Hepatocyte (in vitro differentiated cells): ENCODE measurements around the gene SGMS1. TPM values are rescaled to one million over a fixed set of nuclear protein-coding genes. Genes with fewer than 3 reads are reported as not detected.

Source experiments
- DNase-seq: peaks from one replicate; pipeline ENCODE4 v3.0.0-alpha.2; 2016; ENCODE audit warnings: low spot score
- H2AFZ ChIP-seq: fragments of 200-600 bp; sonication (generic); 2 replicates; pipeline ENCODE4 v1.6.0; 2016; ENCODE audit warnings: antibody characterized with exemption, mild to moderate bottlenecking
- H3K27ac ChIP-seq: fragments of 200-600 bp; sonication (generic); 2 replicates; pipeline ENCODE4 v1.5.1; 2016; ENCODE audit warnings: mild to moderate bottlenecking
- H3K27me3 ChIP-seq: fragments of 200-600 bp; sonication (generic); 2 replicates; pipeline ENCODE4 v1.6.1; 2016
- H3K36me3 ChIP-seq: fragments of 200-600 bp; sonication (generic); replicated peaks from 2 replicates; pipeline ENCODE4 v1.5.1; 2016; ENCODE audit warnings: low read depth; ENCODE audit not compliant: insufficient read depth
- H3K4me1 ChIP-seq: fragments of 200-600 bp; sonication (generic); 2 replicates; pipeline ENCODE4 v1.5.1; 2016; ENCODE audit warnings: mild to moderate bottlenecking, moderate library complexity; ENCODE audit not compliant: insufficient read depth
- H3K4me2 ChIP-seq: fragments of 200-600 bp; sonication (generic); 2 replicates; pipeline ENCODE4 v1.6.0; 2016
- H3K4me3 ChIP-seq: fragments of 200-600 bp; sonication (generic); 2 replicates; pipeline ENCODE4 v1.5.1; 2016; ENCODE audit warnings: mild to moderate bottlenecking
- H3K79me2 ChIP-seq: fragments of 200-600 bp; sonication (generic); 2 replicates; pipeline ENCODE4 v1.6.0; 2017; ENCODE audit warnings: mild to moderate bottlenecking
- H3K9me2 ChIP-seq: fragments of 200-600 bp; sonication (generic); replicated peaks from 2 replicates; pipeline ENCODE4 v1.6.0; 2017; ENCODE audit warnings: mild to moderate bottlenecking; ENCODE audit not compliant: insufficient read depth
- H3K9me3 ChIP-seq: fragments of 200-600 bp; sonication (generic); 2 replicates; pipeline ENCODE4 v1.5.1; 2016; ENCODE audit warnings: low read depth, mild to moderate bottlenecking
- H4K20me1 ChIP-seq: fragments of 200-600 bp; sonication (generic); 2 replicates; pipeline ENCODE4 v1.6.0; 2016; ENCODE audit warnings: mild to moderate bottlenecking; ENCODE audit not compliant: insufficient read depth, poor library complexity, severe bottlenecking
- EZH2 ChIP-seq: fragments of 200-600 bp; sonication (generic); IDR thresholded peaks from 2 replicates; pipeline ENCODE4 v1.6.1; 2016; ENCODE audit warnings: antibody characterized with exemption, mild to moderate bottlenecking, borderline replicate concordance
- EZH2phosphoT487 ChIP-seq: fragments of 200-600 bp; sonication (generic); IDR thresholded peaks from one replicate; pipeline ENCODE4 v1.6.1; 2018; ENCODE audit warnings: antibody characterized with exemption, mild to moderate bottlenecking, low read depth, moderate library complexity; ENCODE audit not compliant: unreplicated experiment, severe bottlenecking
- WGBS: methylation state at CpG from one replicate; pipeline ENCODE4 v1.1.6; 2016; ENCODE audit warnings: low lambda C conversion rate; ENCODE audit errors: missing lambda C conversion rate; 5-methylcytosine and 5-hydroxymethylcytosine counted together
- polyA plus RNA-seq: library from polyadenylated mRNA; unstranded; fragments of >200 nt; fragmentation: Nextera tagmentation; extraction: Ambion mirVana; gene quantifications from 2 replicates; pipeline ENCODE4 v1.2.1, GENCODE V29; 2016
- total RNA-seq: library from RNA; depleted of rRNA; stranded (reverse); fragments of >200 nt; gene quantifications from 2 replicates; pipeline ENCODE4 v1.2.3, GENCODE V29; 2014
- TF ChIP-seq, protein P1 (sequence below): fragments of 200-600 bp; sonication (generic); IDR thresholded peaks from 2 replicates; pipeline ENCODE4 v1.5.1; 2016; ENCODE audit warnings: antibody characterized with exemption, mild to moderate bottlenecking; ENCODE audit not compliant: poor library complexity

SGMS1 gene
- total and polyA plus RNA-seq, 2 experiments from 2014 or later = 28.1 to 87.8 TPM

DNA sequence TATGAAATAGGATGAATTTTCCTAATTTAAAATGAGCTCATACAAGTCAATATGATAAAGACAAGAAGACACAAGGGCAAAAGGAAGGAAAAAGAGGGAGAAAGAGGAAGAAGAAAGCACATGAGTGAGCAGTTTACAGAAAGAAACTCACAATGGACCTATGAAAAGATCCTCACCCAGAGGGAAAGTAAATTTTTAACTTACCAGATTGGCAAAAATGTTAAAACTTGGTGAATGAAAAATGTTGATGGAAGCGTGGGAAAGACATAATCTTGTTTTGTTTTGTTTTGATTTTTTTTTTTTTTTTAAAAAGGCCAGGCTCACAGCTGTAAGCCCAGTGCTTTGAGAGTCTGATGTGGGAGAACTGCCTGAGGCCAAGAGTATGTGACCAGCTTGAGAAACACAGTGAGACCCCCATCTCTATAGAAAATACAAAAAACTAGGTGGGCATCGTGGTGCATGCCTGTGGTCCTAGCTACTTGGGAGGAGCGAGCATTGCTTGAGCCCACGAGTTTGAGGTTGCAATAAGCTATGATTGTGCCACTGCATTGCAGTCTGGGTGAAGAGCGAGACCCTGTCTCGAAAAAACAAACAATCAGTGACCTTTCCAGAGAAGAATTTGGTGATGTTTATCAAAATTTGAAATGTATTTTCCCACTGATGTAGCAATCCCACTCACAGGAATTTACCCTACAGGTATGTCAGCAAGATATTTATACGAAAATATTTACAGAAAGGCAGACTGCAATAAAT, 219.6 kb downstream of the SGMS1 start:
- DNase-seq = no peak
- no peak overlapping the region for H3K27ac ChIP-seq
- H3K4me1 ChIP-seq = no peaks in the 10 kb centered on the region
- TF ChIP-seq, protein P1, sequence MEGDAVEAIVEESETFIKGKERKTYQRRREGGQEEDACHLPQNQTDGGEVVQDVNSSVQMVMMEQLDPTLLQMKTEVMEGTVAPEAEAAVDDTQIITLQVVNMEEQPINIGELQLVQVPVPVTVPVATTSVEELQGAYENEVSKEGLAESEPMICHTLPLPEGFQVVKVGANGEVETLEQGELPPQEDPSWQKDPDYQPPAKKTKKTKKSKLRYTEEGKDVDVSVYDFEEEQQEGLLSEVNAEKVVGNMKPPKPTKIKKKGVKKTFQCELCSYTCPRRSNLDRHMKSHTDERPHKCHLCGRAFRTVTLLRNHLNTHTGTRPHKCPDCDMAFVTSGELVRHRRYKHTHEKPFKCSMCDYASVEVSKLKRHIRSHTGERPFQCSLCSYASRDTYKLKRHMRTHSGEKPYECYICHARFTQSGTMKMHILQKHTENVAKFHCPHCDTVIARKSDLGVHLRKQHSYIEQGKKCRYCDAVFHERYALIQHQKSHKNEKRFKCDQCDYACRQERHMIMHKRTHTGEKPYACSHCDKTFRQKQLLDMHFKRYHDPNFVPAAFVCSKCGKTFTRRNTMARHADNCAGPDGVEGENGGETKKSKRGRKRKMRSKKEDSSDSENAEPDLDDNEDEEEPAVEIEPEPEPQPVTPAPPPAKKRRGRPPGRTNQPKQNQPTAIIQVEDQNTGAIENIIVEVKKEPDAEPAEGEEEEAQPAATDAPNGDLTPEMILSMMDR = no peak
- TF ChIP-seq EZH2phosphoT487 (no peak), EZH2 (no peak)
- no peaks in the 10 kb centered on the region for H3K27me3 ChIP-seq
- peaks cover 44% of the 10 kb centered on the region for H3K79me2 ChIP-seq
- 81% methylated on average over 7 of the region's 7 CpGs for WGBS
- no peaks in the 10 kb centered on the region for H3K36me3 ChIP-seq
- no peaks in the 10 kb centered on the region for H4K20me1 ChIP-seq
- H3K9me3 ChIP-seq = no peaks in the 10 kb centered on the region
- H2AFZ ChIP-seq = no peak overlapping the region
- no peaks in the 10 kb centered on the region for H3K9me2 ChIP-seq
- no peak overlapping the region for H3K4me3 ChIP-seq
- no peak overlapping the region for H3K4me2 ChIP-seq

DNA sequence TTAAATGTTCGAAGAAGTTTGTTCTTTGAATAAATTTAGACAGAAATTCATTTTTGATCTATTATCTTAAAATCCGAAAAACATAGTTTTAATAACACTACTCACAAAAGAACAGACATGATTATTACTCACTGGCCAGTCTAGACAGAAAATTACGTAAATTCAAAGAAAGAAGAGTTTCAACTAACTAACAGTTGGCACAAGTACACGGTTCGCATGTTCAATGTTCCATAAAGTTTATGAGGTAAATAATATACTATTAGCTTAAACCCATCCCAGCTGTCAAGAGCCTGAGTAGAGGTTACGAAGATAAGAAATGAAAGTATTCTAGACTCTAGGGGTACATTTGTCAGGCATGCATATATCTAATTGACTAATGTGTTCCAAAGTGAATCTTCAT, 220.7 kb downstream of the SGMS1 start:
- Histone ChIP-seq H3K4me1 (no peaks in the 10 kb centered on the region), H3K79me2 (peaks cover 48% of the 10 kb centered on the region), H3K27ac (no peak overlapping the region), H4K20me1 (no peaks in the 10 kb centered on the region), H3K9me2 (no peaks in the 10 kb centered on the region), H3K4me2 (no peak overlapping the region), H2AFZ (no peak overlapping the region), H3K27me3 (no peaks in the 10 kb centered on the region), H3K9me3 (no peaks in the 10 kb centered on the region), H3K4me3 (no peak overlapping the region), H3K36me3 (no peaks in the 10 kb centered on the region)
- no peak for DNase-seq
- 83% methylated on average over 6 of the region's 6 CpGs for WGBS
- TF ChIP-seq EZH2 (no peak), EZH2phosphoT487 (no peak)
- TF ChIP-seq, protein P1 = no peak

DNA sequence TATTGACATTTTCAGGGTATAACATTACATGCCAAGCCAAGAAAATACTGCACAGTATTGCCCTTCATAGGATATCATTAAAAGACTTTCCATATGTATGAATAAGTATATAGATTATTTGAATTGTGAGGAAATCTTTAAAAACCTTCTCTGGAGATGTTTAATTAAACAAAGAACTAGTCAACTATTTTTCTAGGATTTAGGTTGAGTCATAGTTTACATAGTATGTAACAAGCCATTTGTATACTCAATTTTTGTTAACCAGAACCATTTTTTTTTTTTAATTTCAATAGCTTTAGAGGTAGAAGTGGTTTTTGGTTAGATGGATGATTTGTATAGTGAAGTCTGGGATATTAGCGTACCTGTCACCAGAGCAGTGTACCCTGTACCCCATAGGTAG, 221.3 kb downstream of the SGMS1 start:
- Histone ChIP-seq H3K4me2 (no peak overlapping the region), H3K4me3 (no peak overlapping the region), H3K27ac (no peak overlapping the region), H3K9me2 (no peaks in the 10 kb centered on the region), H2AFZ (no peak overlapping the region), H4K20me1 (no peaks in the 10 kb centered on the region), H3K9me3 (no peaks in the 10 kb centered on the region), H3K27me3 (no peaks in the 10 kb centered on the region), H3K4me1 (peaks cover under 1% of the 10 kb centered on the region), H3K36me3 (no peaks in the 10 kb centered on the region), H3K79me2 (peaks cover 47% of the 10 kb centered on the region)
- WGBS = 100% methylated on average over 1 of the region's 1 CpG
- DNase-seq = no peak
- TF ChIP-seq EZH2 = no peak
- no peak for TF ChIP-seq EZH2phosphoT487
- TF ChIP-seq, protein P1 = no peak
